Measurements from ENCODE around the gene WDR27. TPM values are rescaled to one million over a fixed set of nuclear protein-coding genes. Genes with fewer than 3 reads are reported as not detected.

WDR27 gene
- total and polyA plus RNA-seq, 2 donors from 2014 or later: 12.3 to 45.0 TPM

GRCh38 chr6:169445661-169446581 lies 255.9 kb downstream of the WDR27 start:
- Histone ChIP-seq H3K4me3 (ENCODE audit: low read length in 3 of 3) (no peak overlapping the region), H3K9me3 (ENCODE audit: control insufficient read depth in 2 of 3, insufficient read depth in 1 of 3, low read length in 3 of 3) (no peaks in the 10 kb centered on the region), H3K36me3 (ENCODE audit: control insufficient read depth in 2 of 3, insufficient read depth in 3 of 3, low read length in 3 of 3) (no peaks in the 10 kb centered on the region), H3K27me3 (ENCODE audit: control insufficient read depth, insufficient read depth, low read length) (no peaks in the 10 kb centered on the region), H3K27ac (ENCODE audit: low read depth in 2 of 2, low read length in 2 of 2) (peak overlapping the region in 1 of 2 donors; percentile 24), H3K4me1 (ENCODE audit: control insufficient read depth in 2 of 3, insufficient read depth in 2 of 3, low read depth in 1 of 3, low read length in 3 of 3) (peaks cover 0 to 3% (median 0%) of the 10 kb centered on the region in 3 donors), H3K9ac (ENCODE audit: low read length in 3 of 3) (no peak overlapping the region)
- no peak for FAIRE-seq
- intact Hi-C loops (cut with DNase I): no loop called here
- no peak for DNase-seq
- TF ChIP-seq CTCF (IDR thresholded peaks at IDR 0.05; ENCODE audit: borderline replicate concordance, extremely low read depth, insufficient read depth): no peak

GRCh38 chr6:169445227-169445626 lies 256.6 kb downstream of the WDR27 start:
- Histone ChIP-seq H3K9me3 (ENCODE audit: control insufficient read depth in 2 of 3, insufficient read depth in 1 of 3, low read length in 3 of 3) (no peaks in the 10 kb centered on the region), H3K27me3 (ENCODE audit: control insufficient read depth, insufficient read depth, low read length) (no peaks in the 10 kb centered on the region), H3K4me3 (ENCODE audit: low read length in 3 of 3) (no peak overlapping the region), H3K9ac (ENCODE audit: low read length in 3 of 3) (no peak overlapping the region), H3K4me1 (ENCODE audit: control insufficient read depth in 2 of 3, insufficient read depth in 2 of 3, low read depth in 1 of 3, low read length in 3 of 3) (peaks cover 0 to 3% (median 0%) of the 10 kb centered on the region in 3 donors), H3K27ac (ENCODE audit: low read depth in 2 of 2, low read length in 2 of 2) (no peak overlapping the region), H3K36me3 (ENCODE audit: control insufficient read depth in 2 of 3, insufficient read depth in 3 of 3, low read length in 3 of 3) (no peaks in the 10 kb centered on the region)
- DNase-seq (no peak), FAIRE-seq (no peak)
- TF ChIP-seq CTCF (IDR thresholded peaks at IDR 0.05; ENCODE audit: borderline replicate concordance, extremely low read depth, insufficient read depth): no peak
- intact Hi-C loops (cut with DNase I): no loop called here

GRCh38 chr6:169441292-169441691 lies 260.5 kb downstream of the WDR27 start:
- Histone ChIP-seq H3K36me3 (ENCODE audit: control insufficient read depth in 2 of 3, insufficient read depth in 3 of 3, low read length in 3 of 3) (no peaks in the 10 kb centered on the region), H3K27ac (ENCODE audit: low read depth in 2 of 2, low read length in 2 of 2) (no peak overlapping the region), H3K9me3 (ENCODE audit: control insufficient read depth in 2 of 3, insufficient read depth in 1 of 3, low read length in 3 of 3) (no peaks in the 10 kb centered on the region), H3K27me3 (ENCODE audit: control insufficient read depth, insufficient read depth, low read length) (no peaks in the 10 kb centered on the region), H3K9ac (ENCODE audit: low read length in 3 of 3) (no peak overlapping the region), H3K4me1 (ENCODE audit: control insufficient read depth in 2 of 3, insufficient read depth in 2 of 3, low read depth in 1 of 3, low read length in 3 of 3) (peaks cover 0 to 3% (median 0%) of the 10 kb centered on the region in 3 donors), H3K4me3 (ENCODE audit: low read length in 3 of 3) (no peak overlapping the region)
- TF ChIP-seq CTCF (IDR thresholded peaks at IDR 0.05; ENCODE audit: borderline replicate concordance, extremely low read depth, insufficient read depth): no peak
- intact Hi-C loops (cut with DNase I): no loop called here
- FAIRE-seq: no peak
- DNase-seq: no peak

All from kidney (tissue), 14 donors.